ENCODE results near the gene PLA1A. TPM values are rescaled to one million over a fixed set of nuclear protein-coding genes. Genes with fewer than 3 reads are reported as not detected.

PLA1A gene
- total and polyA plus RNA-seq, 8 donors: 0.95 to 3.6 (median 1.3) TPM

DNA sequence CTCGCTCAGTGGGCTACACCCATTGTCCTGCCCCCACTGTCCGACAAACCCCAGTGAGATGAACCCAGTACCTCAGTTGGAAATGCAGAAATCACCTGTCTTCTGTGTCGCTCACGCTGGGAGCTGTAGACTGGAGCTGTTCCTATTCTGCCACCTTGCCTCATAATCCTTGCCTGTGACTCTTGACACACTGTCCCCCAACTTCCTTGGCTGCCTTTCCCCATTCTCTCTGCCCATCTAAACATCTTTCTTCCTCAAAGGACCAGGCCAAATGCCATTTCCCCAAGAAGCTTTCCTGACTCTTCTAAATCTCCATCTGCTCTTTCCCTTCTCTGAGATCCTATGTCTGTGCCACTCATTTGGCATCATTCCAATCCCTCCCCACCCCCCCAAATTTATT, 28.5 kb upstream of the PLA1A start:
- Histone ChIP-seq H3K27me3 (no peaks in the 10 kb centered on the region), H3K27ac (no peak overlapping the region), H3K36me3 (no peaks in the 10 kb centered on the region), H3K4me3 (no peak overlapping the region), H3K4me1 (no peaks in the 10 kb centered on the region), H3K9me3 (no peaks in the 10 kb centered on the region)
- DNase-seq (no peak), ATAC-seq (no peak), FAIRE-seq (no peak)
- intact Hi-C loops (cut with DNase I): no loop called here
- TF ChIP-seq, protein P1, sequence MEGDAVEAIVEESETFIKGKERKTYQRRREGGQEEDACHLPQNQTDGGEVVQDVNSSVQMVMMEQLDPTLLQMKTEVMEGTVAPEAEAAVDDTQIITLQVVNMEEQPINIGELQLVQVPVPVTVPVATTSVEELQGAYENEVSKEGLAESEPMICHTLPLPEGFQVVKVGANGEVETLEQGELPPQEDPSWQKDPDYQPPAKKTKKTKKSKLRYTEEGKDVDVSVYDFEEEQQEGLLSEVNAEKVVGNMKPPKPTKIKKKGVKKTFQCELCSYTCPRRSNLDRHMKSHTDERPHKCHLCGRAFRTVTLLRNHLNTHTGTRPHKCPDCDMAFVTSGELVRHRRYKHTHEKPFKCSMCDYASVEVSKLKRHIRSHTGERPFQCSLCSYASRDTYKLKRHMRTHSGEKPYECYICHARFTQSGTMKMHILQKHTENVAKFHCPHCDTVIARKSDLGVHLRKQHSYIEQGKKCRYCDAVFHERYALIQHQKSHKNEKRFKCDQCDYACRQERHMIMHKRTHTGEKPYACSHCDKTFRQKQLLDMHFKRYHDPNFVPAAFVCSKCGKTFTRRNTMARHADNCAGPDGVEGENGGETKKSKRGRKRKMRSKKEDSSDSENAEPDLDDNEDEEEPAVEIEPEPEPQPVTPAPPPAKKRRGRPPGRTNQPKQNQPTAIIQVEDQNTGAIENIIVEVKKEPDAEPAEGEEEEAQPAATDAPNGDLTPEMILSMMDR (IDR thresholded peaks at IDR 0.05): no peak
- 82 to 89% methylated on average over 4 of the region's 4 CpGs for WGBS, 2 donors

DNA sequence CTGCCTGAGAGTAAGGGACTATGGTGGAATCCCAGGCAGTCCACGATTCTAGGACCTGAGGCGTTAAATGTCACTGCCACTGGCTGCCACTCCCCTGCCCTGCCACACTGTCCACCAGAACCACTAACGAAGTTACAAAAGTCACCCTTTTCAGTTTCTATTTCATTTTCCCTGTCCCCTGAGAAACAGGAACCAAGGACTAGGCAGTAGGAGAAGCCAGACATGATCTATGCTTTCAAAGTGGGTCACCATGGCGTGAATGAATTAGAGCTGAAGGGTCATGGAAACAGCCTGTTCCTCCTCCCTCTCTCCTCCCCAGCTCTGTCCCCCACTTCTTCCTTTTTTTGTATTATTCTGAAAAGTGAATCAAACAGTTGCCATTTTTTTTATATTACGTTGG, 27.5 kb upstream of the PLA1A start:
- intact Hi-C loops (cut with DNase I): no loop called here

DNA sequence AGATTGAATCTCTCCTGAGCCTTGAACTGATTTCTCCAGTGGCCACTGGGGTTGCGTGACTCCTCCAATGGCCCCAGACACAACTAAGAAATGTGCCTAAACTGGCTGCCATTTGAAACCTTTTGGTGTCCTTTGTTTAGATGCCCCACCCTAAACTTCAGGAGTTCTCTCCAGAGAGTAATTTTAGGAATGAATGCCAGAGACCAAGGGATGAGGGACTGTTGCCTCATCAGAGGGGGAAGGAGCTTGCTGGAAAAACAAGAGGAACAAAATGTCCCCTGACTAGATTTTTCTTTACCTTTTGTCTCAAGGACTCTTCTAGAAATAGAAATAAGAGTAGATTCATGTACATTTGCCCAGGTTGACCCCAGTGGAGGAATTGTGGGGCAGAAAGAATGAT, 26.5 kb upstream of the PLA1A start:
- no peak overlapping the region for H3K4me3 ChIP-seq
- FAIRE-seq (no peak), DNase-seq (no peak), ATAC-seq (no peak)
- H3K36me3 ChIP-seq: no peaks in the 10 kb centered on the region
- no peaks in the 10 kb centered on the region for H3K9me3 ChIP-seq
- H3K27ac ChIP-seq: no peak overlapping the region
- WGBS, 2 donors: 91 to 94% methylated on average over 1 of the region's 1 CpG
- H3K27me3 ChIP-seq: no peaks in the 10 kb centered on the region
- TF ChIP-seq, protein P1 (IDR thresholded peaks at IDR 0.05): no peak
- no peaks in the 10 kb centered on the region for H3K4me1 ChIP-seq
- intact Hi-C loops (cut with DNase I): no loop called here

More for the DNA sequence above, 27.5 kb upstream of the PLA1A start:
- no peak for FAIRE-seq
- peak overlapping the region in 1 of 4 donors; percentile 39 for H3K27ac ChIP-seq
- H3K4me3 ChIP-seq: no peak overlapping the region
- ATAC-seq: peak in 2 of 4 donors; percentile 59 to 79
- no peaks in the 10 kb centered on the region for H3K36me3 ChIP-seq
- no peak for DNase-seq
- whole genome bisulfite sequencing, 2 donors: 82 to 84% methylated on average over 5 of the region's 5 CpGs
- no peaks in the 10 kb centered on the region for H3K27me3 ChIP-seq
- TF ChIP-seq, protein P1 (IDR thresholded peaks at IDR 0.05): no peak
- H3K9me3 ChIP-seq: no peaks in the 10 kb centered on the region
- H3K4me1 ChIP-seq: no peaks in the 10 kb centered on the region

DNA sequence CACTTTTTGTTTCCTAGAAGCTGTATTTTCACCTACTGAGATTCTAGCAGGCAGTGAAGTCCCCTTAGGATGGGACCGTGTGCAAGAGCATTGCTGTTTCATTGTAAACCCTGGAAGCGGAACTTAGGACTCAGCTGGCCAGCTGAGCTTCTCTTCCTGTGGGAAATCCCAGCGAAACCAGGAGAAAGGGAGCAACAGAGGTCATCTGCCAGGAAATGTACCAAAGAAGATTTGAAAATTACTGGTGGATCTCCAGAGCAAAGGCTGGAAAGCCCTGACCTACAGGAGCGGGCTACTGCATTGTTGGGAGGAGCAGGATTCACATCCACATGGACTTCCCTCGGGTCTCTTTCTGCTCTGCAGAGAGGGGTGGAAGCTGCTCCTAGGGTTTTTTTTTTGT, 26.0 kb upstream of the PLA1A start:
- no peak overlapping the region for H3K27ac ChIP-seq
- TF ChIP-seq, protein P1 (IDR thresholded peaks at IDR 0.05): no peak
- no peak overlapping the region for H3K4me3 ChIP-seq
- no peak for FAIRE-seq
- H3K27me3 ChIP-seq: no peaks in the 10 kb centered on the region
- no peak for ATAC-seq
- WGBS, 2 donors: 83 to 91% methylated on average over 5 of the region's 5 CpGs
- H3K9me3 ChIP-seq: no peaks in the 10 kb centered on the region
- intact Hi-C loops (cut with DNase I): no loop called here
- no peaks in the 10 kb centered on the region for H3K36me3 ChIP-seq
- no peak for DNase-seq
- H3K4me1 ChIP-seq: no peaks in the 10 kb centered on the region

DNA sequence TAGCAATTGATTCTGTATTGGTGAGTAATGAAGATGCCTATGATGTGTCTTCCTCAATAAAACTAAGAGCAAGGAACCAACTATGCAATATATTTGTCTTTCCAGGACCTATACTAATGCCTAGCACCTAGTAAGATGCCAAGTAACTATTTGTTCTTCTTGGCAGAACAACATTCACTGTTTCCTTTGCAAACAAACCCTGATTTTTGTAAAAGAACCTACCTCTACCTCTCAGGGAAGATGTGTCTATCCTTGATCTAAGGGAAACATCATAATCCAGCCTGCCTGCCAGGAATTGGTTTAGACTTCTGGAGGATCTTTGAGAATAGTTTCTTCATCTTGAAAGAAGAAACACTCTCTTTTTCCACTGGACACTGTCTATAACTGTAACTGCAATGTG, 22.2 kb upstream of the PLA1A start:
- Histone ChIP-seq H3K9me3 (no peaks in the 10 kb centered on the region), H3K27ac (no peak overlapping the region), H3K4me3 (no peak overlapping the region), H3K4me1 (peaks cover 0 to 6% (median 0%) of the 10 kb centered on the region in 3 donors), H3K36me3 (no peaks in the 10 kb centered on the region), H3K27me3 (no peaks in the 10 kb centered on the region)
- FAIRE-seq: no peak
- intact Hi-C loops (cut with DNase I): no loop called here
- no peak for ATAC-seq
- TF ChIP-seq, protein P1 (IDR thresholded peaks at IDR 0.05): no peak
- DNase-seq: no peak
